GM12865 (cell line): ENCODE data around the gene ATPAF1.

ENCODE experiments used
- DNase-seq: peaks from one replicate; pipeline ENCODE4 v3.0.0; 2010; ENCODE audit warnings: low read depth
- H3K4me3 ChIP-seq: 2 replicates; pipeline ENCODE4 v1.5.1; 2011; ENCODE audit warnings: mild to moderate bottlenecking, low read depth, low read length, control low read depth
- TF ChIP-seq, protein P1 (sequence below): IDR thresholded peaks from 2 replicates; pipeline ENCODE4 v1.5.1; 2011; ENCODE audit warnings: low read length, control low read depth, low read depth, inconsistent platforms; ENCODE audit not compliant: insufficient read depth; ENCODE audit errors: missing control alignments

ATPAF1 gene

DNA sequence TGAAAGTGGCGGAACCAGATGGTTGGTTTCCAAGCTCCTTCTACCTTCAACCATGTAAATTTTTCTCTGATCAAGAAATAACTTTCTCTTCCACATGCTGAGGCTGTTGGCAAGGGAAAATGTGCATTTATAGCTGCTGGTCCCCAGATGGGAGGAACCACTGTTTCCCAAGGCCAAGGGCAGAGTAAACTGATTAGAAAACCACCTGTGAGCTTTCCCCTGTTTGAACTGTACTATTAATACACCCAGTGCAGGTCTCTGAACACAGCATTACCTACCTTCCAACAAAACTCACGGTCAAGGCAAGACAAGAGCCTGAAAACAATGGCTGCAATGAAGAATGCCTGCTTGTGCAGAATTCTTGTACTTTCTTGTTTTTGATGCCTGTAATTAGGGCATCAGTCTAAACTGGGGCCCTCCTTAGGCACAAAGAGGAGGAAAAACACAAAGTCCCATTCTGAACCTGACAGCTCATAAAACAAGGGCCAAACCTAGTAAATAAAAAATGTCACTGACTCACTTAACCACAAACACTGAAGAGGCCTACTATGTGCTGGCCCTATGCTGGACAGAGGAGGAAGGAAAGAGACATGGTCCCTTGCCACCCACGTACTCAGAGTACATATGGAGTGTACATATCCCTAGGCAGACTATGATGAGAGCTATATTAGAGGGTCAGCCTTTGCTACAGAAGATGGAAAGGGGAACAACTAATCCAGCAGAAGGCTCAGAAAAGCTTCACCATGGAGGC, 66.7 kb downstream of the ATPAF1 start:
- no peak overlapping the region for H3K4me3 ChIP-seq
- DNase-seq: no peak
- TF ChIP-seq, protein P1, sequence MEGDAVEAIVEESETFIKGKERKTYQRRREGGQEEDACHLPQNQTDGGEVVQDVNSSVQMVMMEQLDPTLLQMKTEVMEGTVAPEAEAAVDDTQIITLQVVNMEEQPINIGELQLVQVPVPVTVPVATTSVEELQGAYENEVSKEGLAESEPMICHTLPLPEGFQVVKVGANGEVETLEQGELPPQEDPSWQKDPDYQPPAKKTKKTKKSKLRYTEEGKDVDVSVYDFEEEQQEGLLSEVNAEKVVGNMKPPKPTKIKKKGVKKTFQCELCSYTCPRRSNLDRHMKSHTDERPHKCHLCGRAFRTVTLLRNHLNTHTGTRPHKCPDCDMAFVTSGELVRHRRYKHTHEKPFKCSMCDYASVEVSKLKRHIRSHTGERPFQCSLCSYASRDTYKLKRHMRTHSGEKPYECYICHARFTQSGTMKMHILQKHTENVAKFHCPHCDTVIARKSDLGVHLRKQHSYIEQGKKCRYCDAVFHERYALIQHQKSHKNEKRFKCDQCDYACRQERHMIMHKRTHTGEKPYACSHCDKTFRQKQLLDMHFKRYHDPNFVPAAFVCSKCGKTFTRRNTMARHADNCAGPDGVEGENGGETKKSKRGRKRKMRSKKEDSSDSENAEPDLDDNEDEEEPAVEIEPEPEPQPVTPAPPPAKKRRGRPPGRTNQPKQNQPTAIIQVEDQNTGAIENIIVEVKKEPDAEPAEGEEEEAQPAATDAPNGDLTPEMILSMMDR: no peak

DNA sequence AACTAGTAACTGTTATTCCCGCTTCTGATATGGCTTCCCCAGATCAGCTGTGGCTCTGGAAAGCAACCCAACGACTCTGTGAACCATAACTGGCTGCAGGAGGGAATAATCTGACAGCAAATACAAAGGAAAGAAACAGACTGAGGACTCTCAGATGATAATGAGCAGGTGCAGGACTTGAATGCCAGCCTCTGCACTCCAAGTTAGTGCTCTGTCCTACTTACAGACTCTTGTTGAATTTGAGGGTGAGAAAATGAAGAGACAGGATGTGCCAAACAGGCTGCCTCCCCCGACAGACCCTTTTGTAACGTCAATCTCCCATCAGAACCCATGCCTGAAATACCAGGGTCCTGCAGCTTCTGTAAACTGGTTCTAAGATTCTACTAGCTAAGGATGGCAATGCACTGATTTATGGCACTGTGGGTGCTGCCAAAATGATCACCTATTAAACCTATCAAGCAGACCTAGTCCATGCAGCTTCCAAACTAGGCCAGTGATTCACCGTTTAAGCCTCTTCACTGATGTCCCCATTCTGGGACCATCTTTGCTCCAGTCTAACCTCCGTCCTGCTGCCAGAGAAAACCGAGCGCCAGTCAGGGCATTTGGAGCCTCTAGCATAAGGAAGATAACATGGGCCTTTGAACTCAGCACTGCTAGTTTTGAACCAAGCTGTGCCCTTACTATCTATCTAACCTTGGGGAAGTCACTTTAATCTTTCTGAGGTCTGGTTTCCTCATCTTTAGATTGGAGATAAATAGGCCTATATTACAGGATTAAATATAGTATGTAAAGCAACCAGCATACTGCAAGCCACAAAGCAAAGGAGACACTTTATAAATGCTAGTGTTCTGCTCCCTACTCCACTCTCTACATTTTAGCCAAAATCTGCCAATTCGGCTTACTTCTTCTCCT, 68.8 kb downstream of the ATPAF1 start:
- DNase-seq: no peak
- TF ChIP-seq, protein P1: no peak
- no peak overlapping the region for H3K4me3 ChIP-seq

DNA sequence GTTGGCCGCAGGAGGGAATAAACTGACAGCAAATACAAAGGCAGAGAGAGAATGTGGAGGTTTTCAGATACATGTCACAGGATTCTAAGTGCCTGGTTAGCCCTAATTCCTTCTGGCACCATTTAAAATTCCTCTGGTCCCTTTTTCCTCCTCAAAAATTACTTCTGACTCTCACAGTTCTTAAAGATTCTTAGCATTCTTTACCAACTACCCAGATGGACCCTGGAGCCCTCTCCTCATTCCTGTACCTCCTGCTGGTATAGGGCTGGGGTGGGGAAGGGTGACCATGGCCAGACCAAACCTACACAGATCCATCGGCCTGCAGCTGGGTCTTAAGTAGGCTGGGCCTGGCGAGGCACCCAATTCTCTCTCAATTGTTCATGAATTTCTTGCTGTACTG, 71.3 kb downstream of the ATPAF1 start:
- DNase-seq: no peak
- TF ChIP-seq, protein P1: no peak
- no peak overlapping the region for H3K4me3 ChIP-seq

DNA sequence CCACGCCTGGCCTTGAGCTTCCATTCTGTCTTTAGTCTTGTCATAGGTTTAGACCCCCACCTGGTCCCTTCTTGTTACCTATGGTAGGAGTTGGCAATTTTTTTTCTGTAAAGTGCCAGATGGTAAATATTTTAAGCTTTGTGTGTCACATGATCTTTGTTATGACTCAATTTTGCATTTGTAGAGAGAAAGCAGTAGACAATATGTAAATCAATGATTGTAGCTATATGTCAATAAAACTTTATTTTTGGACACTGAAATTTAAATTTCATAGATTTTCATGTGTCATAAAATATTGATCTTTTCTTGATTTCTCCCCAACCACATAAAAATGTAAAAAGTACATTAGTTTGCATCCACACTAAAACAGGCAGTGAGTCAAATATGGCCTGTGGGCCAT, 72.1 kb downstream of the ATPAF1 start:
- TF ChIP-seq, protein P1: no peak
- no peak for DNase-seq
- H3K4me3 ChIP-seq: no peak overlapping the region

DNA sequence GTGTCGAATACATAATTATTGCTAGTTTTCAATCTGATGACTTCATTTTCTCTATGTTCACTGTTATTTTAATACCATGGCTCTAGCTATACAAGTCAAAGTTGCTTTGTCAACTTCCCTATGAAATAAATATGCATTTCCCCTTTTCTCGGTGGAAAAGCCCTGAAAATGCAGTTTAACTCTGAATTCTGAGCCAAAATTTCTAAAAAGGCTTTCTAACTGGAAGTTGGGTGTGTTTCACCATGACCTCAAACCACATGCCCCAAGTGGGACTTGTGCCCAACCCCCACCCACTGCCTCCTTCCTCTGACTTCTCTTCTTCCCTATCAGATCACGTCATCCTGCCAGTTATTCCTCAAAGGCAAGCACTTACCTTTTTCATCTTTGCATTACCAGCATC, 73.0 kb downstream of the ATPAF1 start:
- TF ChIP-seq, protein P1: no peak
- DNase-seq: no peak
- H3K4me3 ChIP-seq: no peak overlapping the region

DNA sequence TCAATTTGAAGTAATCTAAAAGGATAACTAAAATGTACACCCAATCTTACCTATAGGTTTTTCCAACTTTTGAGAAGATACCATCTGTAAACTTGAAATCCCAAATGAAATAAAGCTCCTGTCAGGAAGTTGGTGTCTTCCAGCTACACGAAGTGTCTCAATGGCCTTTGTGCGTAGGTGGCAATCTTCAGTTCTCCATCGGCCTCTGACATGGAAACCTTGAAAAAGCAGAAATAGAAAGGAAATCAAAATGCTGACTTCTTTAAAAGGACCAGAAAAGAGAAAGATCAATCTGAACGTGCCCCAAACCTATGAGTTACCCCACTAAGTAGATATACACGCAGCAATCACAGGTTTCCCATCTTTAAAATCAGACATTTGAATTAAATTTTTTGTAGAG, 74.1 kb downstream of the ATPAF1 start:
- DNase-seq: no peak
- no peak overlapping the region for H3K4me3 ChIP-seq

More for the DNA sequence above, 74.1 kb downstream of the ATPAF1 start:
- TF ChIP-seq, protein P1: no peak
